Dedifferentiated amniotic fluid mesenchymal stem cell (primary cell): Measurements from ENCODE around the gene MAP4.

ENCODE experiments used
- DNase-seq: peaks from one replicate; pipeline ENCODE4 v3.0.0-alpha.2; 2016; ENCODE audit errors: extremely low spot score

Gene MAP4

GRCh38 chr3:47867451-47868044, 148.7 kb downstream of the MAP4 start:
- no peak for DNase-seq

- no peak for DNase-seq
These were observed 151.0 kb downstream of the MAP4 start for GRCh38 chr3:47865192-47865591.

- DNase-seq, result no peak
These were observed 152.7 kb downstream of the MAP4 start for GRCh38 chr3:47863391-47864128.

DNA sequence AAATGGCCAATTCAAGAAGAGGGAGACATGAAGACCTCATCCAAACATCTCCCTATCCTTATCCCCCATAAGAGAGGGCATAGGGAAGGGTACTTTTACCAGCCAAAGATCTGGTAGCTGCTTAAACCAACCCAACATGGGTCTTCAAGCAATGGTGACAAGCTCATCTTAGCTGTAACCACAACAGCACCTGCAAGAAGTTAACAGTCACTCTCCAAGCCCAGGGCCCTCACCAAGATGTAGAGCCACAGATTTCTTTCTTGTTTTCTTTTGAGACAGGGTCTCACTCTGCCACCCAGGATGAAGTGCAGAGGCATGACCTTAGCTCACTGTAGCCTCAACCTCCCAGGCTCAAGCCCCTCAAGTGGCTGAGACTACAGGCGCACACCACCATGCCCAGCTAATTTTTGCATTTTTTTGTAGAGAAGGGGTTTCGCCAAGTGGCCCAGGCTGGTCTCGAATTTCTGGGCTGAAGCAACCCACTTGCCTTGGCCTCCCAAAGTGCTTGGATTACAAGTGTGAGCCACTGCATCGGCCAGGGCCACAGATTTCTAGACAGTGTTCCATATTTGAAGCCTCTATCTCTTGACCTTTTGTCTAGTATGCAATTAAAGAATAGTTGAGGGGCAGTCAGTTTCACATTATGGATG, 156.1 kb downstream of the MAP4 start:
- DNase-seq, result no peak

- no peak for DNase-seq
These were observed 159.1 kb downstream of the MAP4 start for GRCh38 chr3:47857151-47857550.

DNA sequence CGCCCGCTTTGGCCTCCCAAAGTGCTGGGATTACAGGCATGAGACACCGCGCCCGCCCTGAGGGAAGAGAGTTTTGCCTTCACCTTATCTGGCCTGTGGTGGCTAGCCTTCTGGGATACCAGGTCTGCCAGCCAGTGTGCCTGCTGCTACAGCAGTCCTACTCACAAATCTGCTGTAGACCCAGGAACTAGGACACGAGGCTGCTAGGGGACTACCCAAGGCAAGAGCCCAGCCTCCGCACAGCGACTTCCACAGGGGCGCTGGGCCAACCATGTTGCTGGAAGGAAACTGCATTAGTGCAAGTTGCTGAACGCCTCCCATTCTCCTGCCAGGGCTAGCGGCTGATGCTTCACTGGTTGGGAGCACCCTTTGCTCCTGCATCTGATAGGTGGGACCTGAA, 159.5 kb downstream of the MAP4 start:
- no peak for DNase-seq

GRCh38 chr3:47855461-47856383, 160.5 kb downstream of the MAP4 start:
- DNase-seq, result no peak

DNA sequence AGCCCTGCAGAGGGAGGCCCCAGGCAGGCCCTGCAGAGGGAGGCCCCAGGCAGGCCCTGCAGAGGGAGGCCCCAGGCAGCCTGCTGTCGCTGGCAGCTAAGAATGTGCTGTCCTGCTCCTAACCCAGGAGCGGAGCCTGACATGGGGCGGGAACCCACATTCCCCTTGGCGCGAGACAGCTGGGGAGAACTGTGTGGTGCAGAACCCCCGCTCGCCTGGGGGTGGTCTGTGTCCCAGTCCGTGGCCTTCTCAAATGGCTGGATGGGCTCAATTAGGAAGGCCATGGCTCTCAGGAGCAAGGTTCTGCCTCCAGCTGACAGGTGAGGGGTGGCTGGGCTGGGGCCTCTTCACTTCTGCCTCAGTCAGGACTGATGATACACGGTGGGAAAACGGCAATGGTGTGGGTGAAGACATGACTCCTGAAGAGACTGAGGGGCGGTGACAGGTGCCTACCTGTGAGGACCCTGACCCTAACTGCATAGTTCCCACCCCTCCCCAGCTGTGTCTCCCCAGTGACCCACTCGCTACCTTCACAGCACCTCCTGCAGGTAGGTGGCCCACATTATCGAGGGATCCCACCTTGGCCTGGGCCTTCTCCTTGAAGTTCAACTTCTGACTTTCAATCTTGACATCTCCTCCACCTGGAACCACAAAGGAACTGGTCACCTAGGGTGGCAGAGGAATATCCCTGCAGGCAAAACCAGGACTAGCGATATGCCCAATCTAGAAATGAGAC, 161.3 kb downstream of the MAP4 start:
- no peak for DNase-seq

DNA sequence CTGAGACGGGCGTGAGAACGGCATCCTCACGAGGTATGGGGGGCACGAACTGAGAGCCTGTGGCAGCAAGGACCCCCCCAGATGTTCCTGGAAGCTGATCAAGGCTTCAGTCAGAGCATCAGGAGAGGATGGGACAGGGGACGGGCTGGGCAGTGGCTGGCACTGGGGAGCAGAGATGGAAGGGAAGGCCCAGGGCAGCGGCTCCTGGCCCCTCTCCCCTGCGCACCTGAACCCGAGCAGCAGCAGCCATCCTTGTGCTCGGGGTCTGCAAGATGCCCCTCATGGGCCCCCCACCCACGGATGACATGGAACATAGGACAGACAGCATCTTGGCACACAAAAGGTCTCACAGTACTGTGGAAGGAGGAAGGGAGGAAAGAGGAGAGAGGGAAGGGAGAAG, 161.9 kb downstream of the MAP4 start:
- DNase-seq, result no peak

- no peak for DNase-seq
These were observed 163.3 kb downstream of the MAP4 start for GRCh38 chr3:47852604-47853602.

- no peak for DNase-seq
These were observed 164.2 kb downstream of the MAP4 start for GRCh38 chr3:47851888-47852603.

DNA sequence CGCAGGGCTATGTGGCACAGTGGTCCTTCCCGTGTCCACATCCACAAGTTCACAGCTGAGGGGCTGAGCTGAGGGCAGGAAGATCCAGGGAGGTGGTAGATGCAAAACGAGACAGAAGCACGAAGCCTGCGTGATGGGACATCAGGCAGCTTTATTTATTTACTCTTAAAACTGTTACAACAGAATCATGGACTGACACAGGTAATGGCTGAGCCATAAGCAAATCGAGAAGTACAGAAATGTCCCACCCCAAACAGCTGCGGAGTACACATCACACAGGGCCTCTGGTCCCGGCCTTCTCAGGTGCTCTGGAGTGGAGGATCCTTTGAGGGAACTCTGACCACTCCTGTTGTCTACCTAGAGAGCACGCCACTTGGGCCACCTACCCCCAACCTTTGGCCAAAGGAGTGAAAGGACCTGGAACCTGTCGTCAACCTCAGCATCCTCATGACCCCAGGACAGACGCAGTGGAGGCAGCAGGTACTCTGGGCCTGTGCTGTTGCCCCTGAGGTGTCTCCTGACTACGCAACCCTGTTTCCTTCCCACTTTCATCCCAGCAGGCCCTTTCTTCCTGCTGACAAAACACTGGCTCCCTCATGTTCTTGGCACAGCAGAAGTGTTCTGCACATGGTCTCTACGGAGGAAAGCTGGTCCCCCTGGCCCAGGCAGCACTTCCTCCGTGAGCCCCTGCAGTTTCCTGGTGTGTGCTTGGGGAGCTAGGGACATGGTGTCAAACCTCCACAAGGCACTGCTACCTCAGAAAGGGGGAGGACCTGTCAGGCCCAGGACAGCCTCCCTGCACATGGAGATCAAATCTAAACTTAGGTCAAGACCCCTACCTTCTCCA, 165.4 kb downstream of the MAP4 start:
- DNase-seq, result no peak

GRCh38 chr3:47849699-47850563, 166.3 kb downstream of the MAP4 start:
- DNase-seq, result no peak

DNA sequence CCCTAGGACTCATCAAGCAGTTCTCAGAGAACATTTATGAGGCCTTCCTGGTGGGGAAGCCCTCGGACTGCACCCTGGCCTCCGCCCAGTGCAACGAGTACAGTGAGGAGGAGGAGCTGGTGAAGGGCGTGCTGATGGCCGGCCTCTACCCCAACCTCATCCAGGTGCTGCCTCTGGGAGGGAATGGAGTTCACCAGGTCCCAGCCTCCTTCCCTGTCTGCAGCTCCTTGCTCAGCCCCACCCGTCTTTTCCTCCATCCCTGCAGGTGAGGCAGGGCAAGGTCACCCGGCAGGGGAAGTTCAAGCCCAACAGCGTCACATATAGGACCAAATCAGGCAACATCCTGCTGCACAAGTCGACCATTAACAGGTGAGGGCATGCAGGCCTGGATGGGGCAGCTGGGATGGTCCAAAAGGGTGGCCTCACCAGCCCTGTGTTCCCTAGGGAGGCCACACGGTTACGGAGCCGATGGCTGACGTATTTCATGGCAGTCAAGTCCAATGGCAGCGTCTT, 167.0 kb downstream of the MAP4 start:
- DNase-seq, result no peak

DNA sequence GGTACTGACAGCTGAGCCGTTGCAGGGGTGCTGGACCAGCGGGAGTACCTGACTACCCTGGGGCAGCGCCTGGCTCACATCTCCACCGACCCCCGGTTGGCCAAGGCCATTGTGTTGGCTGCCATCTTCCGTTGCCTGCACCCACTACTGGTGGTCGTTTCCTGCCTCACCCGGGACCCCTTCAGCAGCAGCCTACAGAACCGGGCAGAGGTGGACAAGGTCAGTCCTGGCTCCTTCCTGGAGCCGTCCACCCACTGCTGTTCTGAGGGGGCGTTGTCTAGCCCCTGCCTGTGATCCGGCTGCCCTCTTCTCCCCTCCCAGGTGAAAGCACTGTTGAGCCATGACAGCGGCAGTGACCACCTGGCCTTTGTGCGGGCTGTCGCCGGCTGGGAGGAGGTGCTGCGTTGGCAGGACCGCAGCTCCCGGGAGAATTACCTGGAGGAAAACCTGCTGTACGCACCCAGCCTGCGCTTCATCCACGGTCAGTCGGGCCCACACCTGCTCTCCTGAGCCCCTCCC, 167.6 kb downstream of the MAP4 start:
- DNase-seq, result no peak

DNA sequence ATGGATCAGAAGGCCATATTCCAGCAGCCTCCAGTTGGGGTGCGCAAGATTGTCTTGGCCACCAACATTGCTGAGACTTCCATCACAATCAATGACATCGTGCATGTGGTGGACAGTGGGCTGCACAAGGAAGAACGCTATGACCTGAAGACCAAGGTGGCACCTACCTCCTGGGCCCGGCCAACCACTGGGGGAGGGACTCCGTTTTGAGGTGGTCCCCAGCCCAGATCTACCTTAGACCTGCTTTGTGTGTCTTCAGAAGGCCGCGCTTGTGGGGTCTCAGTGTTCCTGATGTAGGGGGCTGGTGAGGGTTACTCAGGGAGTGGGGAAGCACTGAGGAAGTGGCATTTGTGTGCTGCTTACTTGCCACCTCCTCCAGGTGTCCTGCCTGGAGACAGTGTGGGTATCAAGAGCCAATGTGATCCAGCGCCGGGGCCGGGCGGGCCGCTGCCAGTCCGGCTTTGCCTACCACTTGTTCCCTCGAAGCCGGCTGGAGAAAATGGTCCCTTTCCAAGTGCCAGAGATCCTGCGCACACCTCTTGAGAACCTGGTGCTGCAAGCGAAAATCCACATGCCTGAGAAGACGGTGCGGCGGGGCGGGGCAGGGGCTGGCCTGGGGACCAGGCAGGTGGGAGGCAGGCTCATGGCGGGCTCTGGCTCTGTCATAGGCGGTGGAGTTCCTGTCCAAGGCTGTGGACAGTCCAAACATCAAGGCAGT, 168.3 kb downstream of the MAP4 start:
- no peak for DNase-seq
